Measurements from ENCODE around the gene PLXNA4.

DNA sequence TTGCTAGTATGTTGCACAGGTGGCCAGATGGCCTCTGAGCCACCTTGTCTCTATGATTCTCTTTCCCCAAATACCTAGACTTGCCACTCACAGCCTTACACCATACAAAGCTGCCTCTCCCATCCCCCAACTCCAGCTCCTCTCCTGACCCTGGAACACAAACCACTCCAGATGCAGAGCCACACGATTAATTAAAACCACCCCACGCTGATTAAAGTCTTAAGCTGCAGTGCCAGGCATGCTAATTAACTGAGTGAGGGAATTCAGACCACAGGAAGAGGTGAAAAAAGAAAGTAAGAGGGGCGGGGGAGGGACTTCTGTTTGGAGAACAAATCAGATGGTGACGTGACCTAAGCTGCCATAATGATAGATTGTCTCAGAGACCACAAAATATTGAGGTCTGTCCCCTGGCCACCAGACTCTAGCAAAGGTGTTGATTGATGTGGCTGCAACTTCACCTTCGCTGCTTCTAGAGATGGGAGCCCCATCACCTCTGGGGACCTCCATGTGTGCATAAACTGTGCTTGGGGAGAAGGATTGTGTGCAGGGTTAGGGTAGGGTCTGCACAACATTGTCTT is 331.3 kb downstream of the PLXNA4 start:
- TF ChIP-seq CTCF (IDR thresholded peaks at IDR 0.05; ENCODE audit: low read depth, low read length, poor library complexity, severe bottlenecking) (no peak), EZH2phosphoT487 (IDR thresholded peaks at IDR 0.05; ENCODE audit: borderline replicate concordance, low read length) (no peak)

Data from DOHH2 (cell line).